HL-60 (cell line): Measurements from ENCODE around the gene LILRB3.

Experiments used
- DNase-seq, 2 experiments: peaks; one replicate each; pipeline ENCODE4 v3.0.0-alpha.2; 2010 to 2020; ENCODE audit warnings: low read depth in 1 of 2, low spot score in 1 of 2
- H3K27ac ChIP-seq: fragments of 250-450 bp; sonication (Bioruptor Pico); replicated peaks from 2 replicates; pipeline ENCODE4 v1.5.1; 2020; ENCODE audit warnings: mild to moderate bottlenecking, moderate library complexity
- H3K27me3 ChIP-seq: fragments of 250-450 bp; sonication (Bioruptor Pico); 2 replicates; pipeline ENCODE4 v1.5.1; 2021; ENCODE audit warnings: mild to moderate bottlenecking, moderate library complexity; ENCODE audit not compliant: insufficient read depth, poor library complexity, severe bottlenecking
- H3K4me3 ChIP-seq: replicated peaks from 2 replicates; pipeline ENCODE4 v1.5.1; 2011; ENCODE audit warnings: mild to moderate bottlenecking, control low read depth, low read length; ENCODE audit not compliant: insufficient read depth
- GABPA ChIP-seq: IDR thresholded peaks from 2 replicates; pipeline ENCODE4 v1.6.1; 2012; ENCODE audit warnings: low read depth
- POLR2AphosphoS5 ChIP-seq: IDR thresholded peaks from 2 replicates; pipeline ENCODE4 v1.6.1; 2012; ENCODE audit warnings: low read depth
- REST ChIP-seq: IDR thresholded peaks from 2 replicates; pipeline ENCODE4 v1.6.1; 2012; ENCODE audit warnings: low read depth; ENCODE audit not compliant: insufficient replicate concordance
- SPI1 ChIP-seq: IDR thresholded peaks from 2 replicates; pipeline ENCODE4 v1.6.1; 2012; ENCODE audit warnings: low read depth, mild to moderate bottlenecking, borderline replicate concordance
- TF ChIP-seq, protein P1 (sequence below): IDR thresholded peaks from one replicate; pipeline ENCODE4 v1.5.1; 2011; ENCODE audit warnings: low read length, control low read depth, inconsistent platforms; ENCODE audit not compliant: insufficient read depth

Gene LILRB3

GRCh38 chr19:54201980-54202379, 20.8 kb downstream of the LILRB3 start:
- no peak for DNase-seq
- peak overlapping the region; percentile 89 for H3K27ac ChIP-seq
- no peak for TF ChIP-seq SPI1
- TF ChIP-seq POLR2AphosphoS5, result no peak
- no peak for TF ChIP-seq REST
- TF ChIP-seq GABPA, result no peak
- TF ChIP-seq, protein P1, sequence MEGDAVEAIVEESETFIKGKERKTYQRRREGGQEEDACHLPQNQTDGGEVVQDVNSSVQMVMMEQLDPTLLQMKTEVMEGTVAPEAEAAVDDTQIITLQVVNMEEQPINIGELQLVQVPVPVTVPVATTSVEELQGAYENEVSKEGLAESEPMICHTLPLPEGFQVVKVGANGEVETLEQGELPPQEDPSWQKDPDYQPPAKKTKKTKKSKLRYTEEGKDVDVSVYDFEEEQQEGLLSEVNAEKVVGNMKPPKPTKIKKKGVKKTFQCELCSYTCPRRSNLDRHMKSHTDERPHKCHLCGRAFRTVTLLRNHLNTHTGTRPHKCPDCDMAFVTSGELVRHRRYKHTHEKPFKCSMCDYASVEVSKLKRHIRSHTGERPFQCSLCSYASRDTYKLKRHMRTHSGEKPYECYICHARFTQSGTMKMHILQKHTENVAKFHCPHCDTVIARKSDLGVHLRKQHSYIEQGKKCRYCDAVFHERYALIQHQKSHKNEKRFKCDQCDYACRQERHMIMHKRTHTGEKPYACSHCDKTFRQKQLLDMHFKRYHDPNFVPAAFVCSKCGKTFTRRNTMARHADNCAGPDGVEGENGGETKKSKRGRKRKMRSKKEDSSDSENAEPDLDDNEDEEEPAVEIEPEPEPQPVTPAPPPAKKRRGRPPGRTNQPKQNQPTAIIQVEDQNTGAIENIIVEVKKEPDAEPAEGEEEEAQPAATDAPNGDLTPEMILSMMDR, result no peak
- H3K4me3 ChIP-seq, result peak overlapping the region; percentile 77
- H3K27me3 ChIP-seq, result no peaks in the 10 kb centered on the region

GRCh38 chr19:54201172-54201701, 21.6 kb downstream of the LILRB3 start:
- H3K4me3 ChIP-seq, result peak overlapping the region; percentile 77
- no peaks in the 10 kb centered on the region for H3K27me3 ChIP-seq
- DNase-seq, result no peak
- TF ChIP-seq GABPA (no peak), SPI1 (no peak), POLR2AphosphoS5 (no peak), REST (no peak)
- TF ChIP-seq, protein P1, result no peak
- H3K27ac ChIP-seq, result peak overlapping the region; percentile 89

GRCh38 chr19:54199401-54199800, 23.4 kb downstream of the LILRB3 start:
- no peaks in the 10 kb centered on the region for H3K27me3 ChIP-seq
- no peak overlapping the region for H3K27ac ChIP-seq
- no peak for DNase-seq
- TF ChIP-seq GABPA, result no peak
- no peak overlapping the region for H3K4me3 ChIP-seq

GRCh38 chr19:54197121-54197520, 25.7 kb downstream of the LILRB3 start:
- no peak for DNase-seq
- TF ChIP-seq POLR2AphosphoS5 (no peak), REST (no peak), GABPA (no peak), SPI1 (no peak)
- TF ChIP-seq, protein P1, result no peak
- Histone ChIP-seq H3K4me3 (no peak overlapping the region), H3K27me3 (no peaks in the 10 kb centered on the region), H3K27ac (no peak overlapping the region)
